C4-2B (cell line): Measurements from ENCODE around the gene IKZF4.

ENCODE experiments used
- ZFX ChIP-seq: fragments of 450-650 bp; IDR thresholded peaks from 2 replicates; pipeline ENCODE4 v1.6.1; 2017
- TF ChIP-seq, protein P1 (sequence below): fragments of 450-650 bp; conservative IDR thresholded peaks from 2 replicates; pipeline ENCODE4 v1.5.1; 2017; ENCODE audit warnings: mild to moderate bottlenecking

DNA sequence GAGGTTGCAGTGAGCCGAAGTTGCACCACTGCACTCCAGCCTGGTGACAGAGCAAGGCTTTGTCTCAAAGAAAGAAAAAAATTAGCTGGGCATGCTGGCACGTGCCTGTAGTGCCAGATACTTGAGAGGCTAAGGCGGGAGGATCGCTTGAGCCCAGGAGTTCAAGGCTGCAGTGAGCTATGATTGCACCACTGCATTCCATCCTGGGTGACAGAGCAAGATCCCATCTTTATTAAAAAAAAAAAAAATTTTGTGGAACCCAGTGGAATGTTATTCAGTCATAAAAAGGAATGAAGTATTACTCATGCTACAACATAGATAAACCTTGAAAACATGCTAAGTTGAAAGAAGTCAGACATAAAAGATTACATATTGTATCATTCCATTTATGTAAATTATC lies 50.8 kb downstream of the IKZF4 start:
- TF ChIP-seq, protein P1, sequence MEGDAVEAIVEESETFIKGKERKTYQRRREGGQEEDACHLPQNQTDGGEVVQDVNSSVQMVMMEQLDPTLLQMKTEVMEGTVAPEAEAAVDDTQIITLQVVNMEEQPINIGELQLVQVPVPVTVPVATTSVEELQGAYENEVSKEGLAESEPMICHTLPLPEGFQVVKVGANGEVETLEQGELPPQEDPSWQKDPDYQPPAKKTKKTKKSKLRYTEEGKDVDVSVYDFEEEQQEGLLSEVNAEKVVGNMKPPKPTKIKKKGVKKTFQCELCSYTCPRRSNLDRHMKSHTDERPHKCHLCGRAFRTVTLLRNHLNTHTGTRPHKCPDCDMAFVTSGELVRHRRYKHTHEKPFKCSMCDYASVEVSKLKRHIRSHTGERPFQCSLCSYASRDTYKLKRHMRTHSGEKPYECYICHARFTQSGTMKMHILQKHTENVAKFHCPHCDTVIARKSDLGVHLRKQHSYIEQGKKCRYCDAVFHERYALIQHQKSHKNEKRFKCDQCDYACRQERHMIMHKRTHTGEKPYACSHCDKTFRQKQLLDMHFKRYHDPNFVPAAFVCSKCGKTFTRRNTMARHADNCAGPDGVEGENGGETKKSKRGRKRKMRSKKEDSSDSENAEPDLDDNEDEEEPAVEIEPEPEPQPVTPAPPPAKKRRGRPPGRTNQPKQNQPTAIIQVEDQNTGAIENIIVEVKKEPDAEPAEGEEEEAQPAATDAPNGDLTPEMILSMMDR = no peak
- TF ChIP-seq ZFX = no peak
